Endothelial cell of umbilical vein (primary cell): ENCODE results near the gene ISLR.

Experiments
- EZH2 ChIP-seq: IDR thresholded peaks from 2 replicates; pipeline ENCODE4 v1.6.1; 2012; ENCODE audit warnings: borderline replicate concordance, low read depth, mild to moderate bottlenecking, moderate library complexity, low read length, inconsistent platforms; ENCODE audit not compliant: severe bottlenecking
- MYC ChIP-seq: IDR thresholded peaks from one replicate; pipeline ENCODE4 v1.6.1; 2011; ENCODE audit warnings: mild to moderate bottlenecking, low read depth, low read length
- POLR2A ChIP-seq: IDR thresholded peaks from 2 replicates; pipeline ENCODE4 v1.6.1; 2012; ENCODE audit warnings: low read depth, mild to moderate bottlenecking, control low read depth, low read length
- POLR2AphosphoS5 ChIP-seq: IDR thresholded peaks from 2 replicates; pipeline ENCODE4 v1.6.1; 2012; ENCODE audit warnings: low read depth, mild to moderate bottlenecking, control low read depth, low read length, moderate library complexity; ENCODE audit not compliant: insufficient read depth
- TF ChIP-seq, protein P1 (sequence below), 2 donors: IDR thresholded peaks; 1 replicate in 1 of 2; 2 replicates in 1 of 2; pipeline ENCODE4 v1.5.1; 2011; ENCODE audit warnings: low read length in 2 of 2, mild to moderate bottlenecking in 2 of 2, moderate library complexity in 2 of 2, control low read depth in 1 of 2, inconsistent platforms in 1 of 2, low read depth in 1 of 2; ENCODE audit not compliant: insufficient read depth in 1 of 2; ENCODE audit errors: extremely low read depth in 1 of 2

DNA sequence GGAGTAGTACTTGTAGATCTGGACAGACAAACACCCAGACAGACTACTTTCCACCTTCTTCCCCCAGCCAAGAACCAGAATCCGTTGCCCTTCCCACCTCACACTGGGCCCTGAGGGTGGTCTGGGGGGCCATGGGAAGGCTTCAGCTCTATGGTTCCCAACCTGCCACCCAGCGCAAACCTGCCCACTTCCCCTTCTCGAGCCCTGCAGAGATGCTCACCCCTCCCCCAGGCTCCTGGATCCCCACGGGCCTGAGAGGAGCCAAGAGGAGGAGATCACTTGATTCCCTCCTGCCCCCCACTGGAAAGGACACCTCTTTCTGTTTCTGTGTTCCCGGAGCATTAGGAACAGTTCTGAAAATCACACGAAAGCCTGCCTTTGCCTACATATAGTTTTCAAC lies 20.4 kb downstream of the ISLR start:
- TF ChIP-seq, protein P1, sequence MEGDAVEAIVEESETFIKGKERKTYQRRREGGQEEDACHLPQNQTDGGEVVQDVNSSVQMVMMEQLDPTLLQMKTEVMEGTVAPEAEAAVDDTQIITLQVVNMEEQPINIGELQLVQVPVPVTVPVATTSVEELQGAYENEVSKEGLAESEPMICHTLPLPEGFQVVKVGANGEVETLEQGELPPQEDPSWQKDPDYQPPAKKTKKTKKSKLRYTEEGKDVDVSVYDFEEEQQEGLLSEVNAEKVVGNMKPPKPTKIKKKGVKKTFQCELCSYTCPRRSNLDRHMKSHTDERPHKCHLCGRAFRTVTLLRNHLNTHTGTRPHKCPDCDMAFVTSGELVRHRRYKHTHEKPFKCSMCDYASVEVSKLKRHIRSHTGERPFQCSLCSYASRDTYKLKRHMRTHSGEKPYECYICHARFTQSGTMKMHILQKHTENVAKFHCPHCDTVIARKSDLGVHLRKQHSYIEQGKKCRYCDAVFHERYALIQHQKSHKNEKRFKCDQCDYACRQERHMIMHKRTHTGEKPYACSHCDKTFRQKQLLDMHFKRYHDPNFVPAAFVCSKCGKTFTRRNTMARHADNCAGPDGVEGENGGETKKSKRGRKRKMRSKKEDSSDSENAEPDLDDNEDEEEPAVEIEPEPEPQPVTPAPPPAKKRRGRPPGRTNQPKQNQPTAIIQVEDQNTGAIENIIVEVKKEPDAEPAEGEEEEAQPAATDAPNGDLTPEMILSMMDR (IDR thresholded peaks at IDR 0.05; ENCODE audit: extremely low read depth in 1 of 2, insufficient read depth in 1 of 2, low read depth in 1 of 2, low read length in 2 of 2): no peak
- no peak for TF ChIP-seq EZH2
- no peak for TF ChIP-seq POLR2A
- TF ChIP-seq POLR2AphosphoS5: no peak
- no peak for TF ChIP-seq MYC
